Measurements from ENCODE around the gene MIDN.

DNA sequence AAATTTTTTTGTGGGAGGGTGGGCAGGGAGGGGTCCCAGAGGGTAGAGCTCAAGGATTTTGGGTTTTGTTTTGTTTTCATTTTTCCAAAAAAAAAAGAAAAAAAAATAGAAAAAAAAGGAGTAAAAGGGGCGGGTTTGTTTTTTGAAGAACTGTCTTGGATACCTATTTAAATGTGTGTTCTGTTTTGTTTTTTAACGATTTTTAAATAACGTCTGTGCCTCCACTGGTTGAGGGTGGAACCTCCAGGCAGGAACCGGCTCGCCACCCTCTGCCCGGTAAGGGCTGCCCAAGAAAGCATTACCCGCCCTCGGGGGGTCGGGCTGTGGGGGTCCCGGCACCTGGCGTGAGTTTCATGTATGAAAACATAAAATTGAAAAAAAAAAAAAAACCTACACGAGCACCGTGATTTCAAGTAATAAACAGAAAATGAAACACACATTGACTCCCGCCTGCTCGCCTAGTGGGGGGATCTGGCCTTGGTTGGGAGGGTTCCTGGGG is 10.4 kb downstream of the MIDN start:
- TF ChIP-seq, protein P1, sequence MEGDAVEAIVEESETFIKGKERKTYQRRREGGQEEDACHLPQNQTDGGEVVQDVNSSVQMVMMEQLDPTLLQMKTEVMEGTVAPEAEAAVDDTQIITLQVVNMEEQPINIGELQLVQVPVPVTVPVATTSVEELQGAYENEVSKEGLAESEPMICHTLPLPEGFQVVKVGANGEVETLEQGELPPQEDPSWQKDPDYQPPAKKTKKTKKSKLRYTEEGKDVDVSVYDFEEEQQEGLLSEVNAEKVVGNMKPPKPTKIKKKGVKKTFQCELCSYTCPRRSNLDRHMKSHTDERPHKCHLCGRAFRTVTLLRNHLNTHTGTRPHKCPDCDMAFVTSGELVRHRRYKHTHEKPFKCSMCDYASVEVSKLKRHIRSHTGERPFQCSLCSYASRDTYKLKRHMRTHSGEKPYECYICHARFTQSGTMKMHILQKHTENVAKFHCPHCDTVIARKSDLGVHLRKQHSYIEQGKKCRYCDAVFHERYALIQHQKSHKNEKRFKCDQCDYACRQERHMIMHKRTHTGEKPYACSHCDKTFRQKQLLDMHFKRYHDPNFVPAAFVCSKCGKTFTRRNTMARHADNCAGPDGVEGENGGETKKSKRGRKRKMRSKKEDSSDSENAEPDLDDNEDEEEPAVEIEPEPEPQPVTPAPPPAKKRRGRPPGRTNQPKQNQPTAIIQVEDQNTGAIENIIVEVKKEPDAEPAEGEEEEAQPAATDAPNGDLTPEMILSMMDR (conservative IDR thresholded peaks at IDR 0.05 in 1 of 2, IDR thresholded peaks at IDR 0.05 in 1 of 2; ENCODE audit: low read depth in 1 of 2, low read length in 2 of 2): no peak
- no peak for TF ChIP-seq EZH2 (IDR thresholded peaks at IDR 0.05; ENCODE audit: low read length, missing control alignments)
